ENCODE results near the gene ZNF587B. TPM values are rescaled to one million over a fixed set of nuclear protein-coding genes. Genes with fewer than 3 reads are reported as not detected.
"Not testable (repeated sequence)": the region's sequence is repeated elsewhere in the genome, so short reads cannot be mapped to it uniquely, and the experiment has no call there.

ZNF587B gene
- total RNA-seq, 6 donors from 2014 or later = 10.2 to 32.5 (median 16.4) TPM

- Histone ChIP-seq H3K27me3 (no peaks in the 10 kb centered on the region), H3K9me3 (no peaks in the 10 kb centered on the region), H3K4me1 (peaks cover 0 to 3% (median 0%) of the 10 kb centered on the region in 4 donors), H3K36me3 (no peaks in the 10 kb centered on the region), H3K27ac (no peak overlapping the region), H3K4me3 (no peak overlapping the region)
- DNase-seq (no peak), ATAC-seq (ENCODE audit: low FRiP score in 2 of 2) (no peak)
- TF ChIP-seq POLR2AphosphoS5 (IDR thresholded peaks at IDR 0.05) = no peak
- TF ChIP-seq POLR2A (IDR thresholded peaks at IDR 0.05) = no peak
- no peak for TF ChIP-seq CTCF (IDR thresholded peaks at IDR 0.05)
- TF ChIP-seq EP300 (IDR thresholded peaks at IDR 0.05) = no peak
- WGBS, 2 donors = 81 to 83% methylated on average over 5 of the region's 5 CpGs
Observed at GRCh38 chr19:57829316-57829715, 783 bp upstream of the ZNF587B start.

- ATAC-seq (ENCODE audit: low FRiP score in 2 of 2); H3K4me1 ChIP-seq; DNase-seq; H3K4me3 ChIP-seq; H3K27me3 ChIP-seq; H3K9me3 ChIP-seq; H3K27ac ChIP-seq: not testable (repeated sequence)
- peaks cover 0 to 33% (median 8%) of the 10 kb centered on the region in 4 donors for H3K36me3 ChIP-seq
- WGBS, 2 donors = 94 to 96% methylated on average over 5 of the region's 5 CpGs
Observed at GRCh38 chr19:57836991-57837390, 6.9 kb downstream of the ZNF587B start.

- H3K4me3 ChIP-seq; H3K27me3 ChIP-seq; H3K27ac ChIP-seq; ATAC-seq (ENCODE audit: low FRiP score in 2 of 2); H3K9me3 ChIP-seq; H3K4me1 ChIP-seq; DNase-seq: not testable (repeated sequence)
- peaks cover 0 to 47% (median 12%) of the 10 kb centered on the region in 4 donors for H3K36me3 ChIP-seq
- WGBS, 2 donors = 76 to 88% methylated on average over 5 of the region's 5 CpGs
Observed at GRCh38 chr19:57838622-57839191, 8.6 kb downstream of the ZNF587B start.

DNA sequence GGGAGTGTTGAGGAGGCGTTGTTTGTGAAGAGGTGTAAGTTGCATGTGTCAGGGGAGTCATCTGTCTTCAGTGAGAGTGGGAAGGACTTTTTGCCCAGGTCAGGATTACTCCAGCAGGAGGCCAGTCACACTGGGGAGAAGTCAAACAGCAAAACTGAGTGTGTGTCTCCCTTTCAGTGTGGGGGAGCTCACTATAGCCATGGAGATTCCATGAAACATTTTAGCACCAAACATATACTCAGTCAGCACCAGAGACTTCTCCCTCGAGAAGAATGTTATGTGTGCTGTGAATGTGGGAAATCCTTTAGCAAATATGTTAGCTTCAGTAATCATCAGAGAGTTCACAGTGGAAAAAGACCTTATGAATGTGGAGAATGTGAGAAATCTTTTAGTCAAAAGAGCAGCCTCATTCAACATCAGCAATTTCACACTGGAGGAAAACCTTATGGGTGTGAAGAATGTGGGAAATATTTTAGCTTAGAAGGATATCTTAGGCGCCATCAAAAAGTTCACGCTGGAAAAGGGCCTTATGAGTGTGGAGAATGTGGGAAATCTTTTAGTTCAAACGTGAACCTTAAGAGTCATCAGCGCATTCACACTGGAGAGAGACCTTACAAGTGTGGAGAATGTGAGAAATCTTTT lies 11.1 kb downstream of the ZNF587B start:
- H3K9me3 ChIP-seq = no peaks in the 10 kb centered on the region
- 75 to 83% methylated on average over 5 to 6 of the region's 6 CpGs for WGBS, 2 donors
- no peak overlapping the region for H3K27ac ChIP-seq
- DNase-seq = no peak
- TF ChIP-seq EP300 (IDR thresholded peaks at IDR 0.05) (no peak), POLR2A (IDR thresholded peaks at IDR 0.05) (no peak), CTCF (IDR thresholded peaks at IDR 0.05) (no peak), POLR2AphosphoS5 (IDR thresholded peaks at IDR 0.05) (no peak)
- no peak for ATAC-seq (ENCODE audit: low FRiP score in 2 of 2)
- no peaks in the 10 kb centered on the region for H3K4me1 ChIP-seq
- H3K27me3 ChIP-seq = no peaks in the 10 kb centered on the region
- H3K36me3 ChIP-seq = peaks cover 0 to 52% (median 13%) of the 10 kb centered on the region in 4 donors
- H3K4me3 ChIP-seq = no peak overlapping the region

GRCh38 chr19:57847164-57847563 lies 17.1 kb downstream of the ZNF587B start:
- H3K9me3 ChIP-seq; ATAC-seq (ENCODE audit: low FRiP score in 2 of 2); H3K27ac ChIP-seq; H3K4me3 ChIP-seq; DNase-seq; H3K27me3 ChIP-seq: not testable (repeated sequence)
- 66 to 79% methylated on average over 3 of the region's 3 CpGs for WGBS, 2 donors
- H3K36me3 ChIP-seq = peaks cover 0 to 18% (median 4%) of the 10 kb centered on the region in 4 donors
- H3K4me1 ChIP-seq = peaks cover 8 to 17% (median 10%) of the 10 kb centered on the region in 4 donors

GRCh38 chr19:57849162-57849665 lies 19.1 kb downstream of the ZNF587B start:
- H3K9me3 ChIP-seq; DNase-seq; H3K27me3 ChIP-seq; H3K27ac ChIP-seq; ATAC-seq (ENCODE audit: low FRiP score in 2 of 2): not testable (repeated sequence)
- WGBS, 2 donors = 80 to 90% methylated on average over 1 to 2 of the region's 2 CpGs
- peaks cover 0 to 20% (median 7%) of the 10 kb centered on the region in 4 donors for H3K36me3 ChIP-seq
- peak overlapping the region in 3 of 4 donors; percentile 76 to 83 (median 80) for H3K4me3 ChIP-seq
- peaks cover 8 to 17% (median 10%) of the 10 kb centered on the region in 4 donors for H3K4me1 ChIP-seq
